Measurements from ENCODE around the gene C16orf82. TPM values are rescaled to one million over a fixed set of nuclear protein-coding genes. Genes with fewer than 3 reads are reported as not detected.

C16orf82 gene
- total RNA-seq, 1 experiment from 2014 or later: not detected

DNA sequence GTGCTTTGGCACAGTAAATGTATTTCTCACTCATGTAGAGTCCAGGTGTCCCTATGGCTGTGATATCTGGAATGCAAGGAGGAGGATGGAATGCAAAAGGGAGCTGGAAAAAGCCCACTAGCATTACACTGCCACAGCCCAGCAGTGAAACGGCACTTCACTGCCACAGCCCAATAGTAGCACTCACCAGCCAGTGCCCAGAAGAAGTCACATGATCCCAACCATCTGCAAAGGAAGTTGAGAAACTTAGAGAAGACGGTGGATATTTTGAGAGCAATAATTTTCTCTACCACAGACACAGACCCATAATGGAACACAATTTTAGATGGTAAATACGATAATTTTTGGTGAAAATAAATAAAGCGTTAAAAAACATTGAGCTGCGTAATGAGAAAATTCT lies 51.8 kb downstream of the C16orf82 start:
- H3K9ac ChIP-seq (ENCODE audit: extremely low read depth, insufficient read length, low read length): no peak overlapping the region
- H3K23me2 ChIP-seq (ENCODE audit: insufficient read length, low read depth, low read length, poor library complexity, severe bottlenecking): no peaks in the 10 kb centered on the region
- TF ChIP-seq CTCF (conservative IDR thresholded peaks at IDR 0.05): no peak
- no peak overlapping the region for H2BK5ac ChIP-seq (ENCODE audit: insufficient read length, low read length)
- no peak overlapping the region for H3K4ac ChIP-seq (ENCODE audit: low read depth, low read length)
- peaks cover 9% of the 10 kb centered on the region for H3K27me3 Mint-ChIP-seq (ENCODE audit: low read depth)
- H3K79me1 ChIP-seq (ENCODE audit: insufficient read depth, low read depth, low read length, poor library complexity, severe bottlenecking): no peaks in the 10 kb centered on the region
- H3K4me3 Mint-ChIP-seq: no peak overlapping the region
- no peaks in the 10 kb centered on the region for H3K27me3 ChIP-seq (ENCODE audit: insufficient read depth, low read length)
- H4K5ac ChIP-seq (ENCODE audit: insufficient read length, low read depth, low read length): no peak overlapping the region
- no peak for DNase-seq
- H2BK12ac ChIP-seq (ENCODE audit: insufficient read length, low read depth, low read length): no peak overlapping the region
- peaks cover 2 to 8% (median 6%) of the 10 kb centered on the region in 3 experiments; a peak in 4 of 7 replicates for H3K36me3 Mint-ChIP-seq (ENCODE audit: insufficient read depth in 1 of 3, low read depth in 3 of 3)
- H3K4me1 ChIP-seq (ENCODE audit: insufficient read depth, low read length): no peaks in the 10 kb centered on the region
- no peak overlapping the region for H3K14ac ChIP-seq (ENCODE audit: insufficient read depth, low read length)
- H2AK5ac ChIP-seq (ENCODE audit: insufficient read length, low read length): no peak overlapping the region
- no peak overlapping the region for H2AFZ ChIP-seq (ENCODE audit: low read length)
- H3K9me3 Mint-ChIP-seq: peaks cover 24 to 26% of the 10 kb centered on the region in 2 experiments
- H4K20me1 ChIP-seq (ENCODE audit: control insufficient read depth, insufficient read depth, insufficient read length): no peaks in the 10 kb centered on the region
- H3K4me1 Mint-ChIP-seq: no peaks in the 10 kb centered on the region
- no peak overlapping the region for H4K91ac ChIP-seq (ENCODE audit: insufficient read length, low read depth, low read length)
- no peaks in the 10 kb centered on the region for H3K79me2 ChIP-seq (ENCODE audit: insufficient read depth, low read length)
- H3K18ac ChIP-seq (ENCODE audit: insufficient read length, low read depth, low read length): no peak overlapping the region
- H3T11ph ChIP-seq (ENCODE audit: low read length): no peak overlapping the region
- H3K27ac ChIP-seq (ENCODE audit: insufficient read length, low read depth, low read length): no peak overlapping the region
- no peak overlapping the region for H3K27ac Mint-ChIP-seq
- H2BK120ac ChIP-seq (ENCODE audit: low read depth, low read length, poor library complexity, severe bottlenecking): no peak overlapping the region
- no peak overlapping the region for H2BK20ac ChIP-seq (ENCODE audit: low read depth, low read length, poor library complexity, severe bottlenecking)
- H4K8ac ChIP-seq (replicated peaks; ENCODE audit: insufficient read length, low read depth, low read length): no peak overlapping the region
- no CpG with 5 or more reads among the region's 5 CpGs for WGBS (ENCODE audit: extremely low coverage, insufficient read length, low lambda C conversion rate)
- no peaks in the 10 kb centered on the region for H3K9me3 ChIP-seq (ENCODE audit: control insufficient read depth, low read depth, low read length)
- H3K56ac ChIP-seq (ENCODE audit: insufficient read length, low read depth, low read length): no peak overlapping the region
- no peak overlapping the region for H3K4me2 ChIP-seq (ENCODE audit: insufficient read depth, insufficient read length, low read length)
- H3K23ac ChIP-seq (ENCODE audit: insufficient read length, low read depth, low read length): no peak overlapping the region
- no peak overlapping the region for H2BK15ac ChIP-seq (ENCODE audit: low read depth, low read length)

Other genes starting within 250 kb of the C16orf82 start
- 15.2 and 15.5 TPM in 2 replicates for gene KDM8, start 136.6 kb downstream of the C16orf82 start, total RNA-seq (2021)
- gene NSMCE1, start 201.8 kb downstream of the C16orf82 start, total RNA-seq (2021): 19.3 and 25.3 TPM in 2 replicates
- gene IL4R, start 247.0 kb downstream of the C16orf82 start, total RNA-seq (2021): 28.3 and 28.6 TPM in 2 replicates